ENCODE results near the gene RABGEF1. TPM values are rescaled to one million over a fixed set of nuclear protein-coding genes. Genes with fewer than 3 reads are reported as not detected.
"Not testable (repeated sequence)": the region's sequence is repeated elsewhere in the genome, so short reads cannot be mapped to it uniquely, and the experiment has no call there.

The RABGEF1 gene
- total RNA-seq, 1 donor from 2014 or later = 36.5 TPM

GRCh38 chr7:66768865-66769832, 28.6 kb downstream of the RABGEF1 start:
- H3K27me3 Mint-ChIP-seq (ENCODE audit: insufficient read depth, low read depth) = peaks cover 2% of the 10 kb centered on the region
- H3K27ac Mint-ChIP-seq = no peak overlapping the region
- Histone ChIP-seq H3K27ac (no peak overlapping the region), H3K79me2 (ENCODE audit: low read depth) (peaks cover 64% of the 10 kb centered on the region), H3K27me3 (no peaks in the 10 kb centered on the region), H2AFZ (replicated peaks) (no peak overlapping the region), H3K9me3 (ENCODE audit: low read depth) (no peaks in the 10 kb centered on the region), H3K9ac (no peak overlapping the region), H3K36me3 (no peaks in the 10 kb centered on the region), H3K4me2 (no peak overlapping the region), H3K4me3 (no peak overlapping the region), H3K4me1 (peaks cover 5% of the 10 kb centered on the region), H4K20me1 (ENCODE audit: low read depth) (peaks cover 54% of the 10 kb centered on the region), H3F3A (ENCODE audit: low read depth) (peaks cover 12% of the 10 kb centered on the region)
- H3K36me3 Mint-ChIP-seq = peaks cover 7% of the 10 kb centered on the region
- TF ChIP-seq EZH2 (IDR thresholded peaks at IDR 0.05) (no peak), EZH2phosphoT487 (IDR thresholded peaks at IDR 0.05) (no peak), CTCF (IDR thresholded peaks at IDR 0.05) (no peak)
- H3K4me1 Mint-ChIP-seq = peaks cover 13% of the 10 kb centered on the region
- no peaks in the 10 kb centered on the region for H3K9me3 Mint-ChIP-seq
- no peak overlapping the region for H3K4me3 Mint-ChIP-seq
- no peak for DNase-seq (ENCODE audit: low spot score)

GRCh38 chr7:66769833-66770512, 29.4 kb downstream of the RABGEF1 start:
- H3K4me3 Mint-ChIP-seq = no peak overlapping the region
- Histone ChIP-seq H3K4me1 (peaks cover 5% of the 10 kb centered on the region), H3F3A (ENCODE audit: low read depth) (peaks cover 12% of the 10 kb centered on the region), H3K9ac (no peak overlapping the region), H3K9me3 (ENCODE audit: low read depth) (no peaks in the 10 kb centered on the region), H3K36me3 (no peaks in the 10 kb centered on the region), H3K27me3 (no peaks in the 10 kb centered on the region), H3K4me2 (no peak overlapping the region), H3K79me2 (ENCODE audit: low read depth) (peaks cover 58% of the 10 kb centered on the region), H4K20me1 (ENCODE audit: low read depth) (peaks cover 51% of the 10 kb centered on the region), H3K27ac (no peak overlapping the region), H2AFZ (replicated peaks) (no peak overlapping the region), H3K4me3 (no peak overlapping the region)
- H3K27me3 Mint-ChIP-seq (ENCODE audit: insufficient read depth, low read depth) = peaks cover 2% of the 10 kb centered on the region
- H3K4me1 Mint-ChIP-seq = peaks cover 13% of the 10 kb centered on the region
- H3K9me3 Mint-ChIP-seq = no peaks in the 10 kb centered on the region
- no peak for DNase-seq (ENCODE audit: low spot score)
- TF ChIP-seq CTCF (IDR thresholded peaks at IDR 0.05) (no peak), EZH2 (IDR thresholded peaks at IDR 0.05) (no peak), EZH2phosphoT487 (IDR thresholded peaks at IDR 0.05) (no peak)
- H3K27ac Mint-ChIP-seq = no peak overlapping the region
- H3K36me3 Mint-ChIP-seq = peaks cover 10% of the 10 kb centered on the region

- no peak overlapping the region for H3K4me3 ChIP-seq
- Mint-ChIP-seq H3K27ac (no peak overlapping the region), H3K4me1 (peaks cover 10% of the 10 kb centered on the region), H3K27me3 (ENCODE audit: insufficient read depth, low read depth) (peaks cover 2% of the 10 kb centered on the region), H3K36me3 (peaks cover 23% of the 10 kb centered on the region), H3K4me3 (no peak overlapping the region), H3K9me3 (no peaks in the 10 kb centered on the region)
- no peak overlapping the region for H2AFZ ChIP-seq (replicated peaks)
- DNase-seq (ENCODE audit: low spot score) = peak; percentile 69
- TF ChIP-seq EZH2 (IDR thresholded peaks at IDR 0.05) (no peak), EZH2phosphoT487 (IDR thresholded peaks at IDR 0.05) (no peak), CTCF (IDR thresholded peaks at IDR 0.05) (no peak)
- H3K4me1 ChIP-seq = peaks cover 5% of the 10 kb centered on the region
- peaks cover 12% of the 10 kb centered on the region for H3F3A ChIP-seq (ENCODE audit: low read depth)
- H3K36me3 ChIP-seq = no peaks in the 10 kb centered on the region
- H3K9me3 ChIP-seq (ENCODE audit: low read depth) = no peaks in the 10 kb centered on the region
- peaks cover 38% of the 10 kb centered on the region for H4K20me1 ChIP-seq (ENCODE audit: low read depth)
- H3K27ac ChIP-seq = no peak overlapping the region
- no peak overlapping the region for H3K4me2 ChIP-seq
- H3K27me3 ChIP-seq = no peaks in the 10 kb centered on the region
- no peak overlapping the region for H3K9ac ChIP-seq
- H3K79me2 ChIP-seq (ENCODE audit: low read depth) = peaks cover 46% of the 10 kb centered on the region
These were observed 31.3 kb downstream of the RABGEF1 start for GRCh38 chr7:66771795-66772194.

DNA sequence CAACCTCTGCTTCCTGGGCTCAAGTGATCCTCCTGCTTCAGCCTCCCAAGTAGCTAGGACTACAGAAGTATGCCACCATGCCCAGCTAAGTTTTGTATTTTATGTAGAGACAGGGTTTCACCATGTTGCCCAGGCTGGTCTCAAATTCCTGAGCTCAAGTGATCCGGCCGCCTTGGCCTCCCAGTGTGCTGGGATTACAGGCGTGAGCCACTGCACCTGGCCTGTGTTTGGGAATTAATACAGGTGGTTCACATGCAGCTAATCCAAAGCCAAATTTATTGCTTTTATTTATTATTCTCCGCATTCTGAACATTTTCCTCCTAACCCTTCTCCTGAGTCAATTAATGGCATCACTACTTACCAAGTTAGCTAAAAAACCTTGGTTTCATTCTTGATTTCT, 33.2 kb downstream of the RABGEF1 start:
- Histone ChIP-seq H3F3A (ENCODE audit: low read depth) (peaks cover 12% of the 10 kb centered on the region), H4K20me1 (ENCODE audit: low read depth) (peaks cover 28% of the 10 kb centered on the region), H3K79me2 (ENCODE audit: low read depth) (peaks cover 37% of the 10 kb centered on the region)
- not testable (repeated sequence) for H3K4me1 Mint-ChIP-seq; H3K9me3 ChIP-seq (ENCODE audit: low read depth); H3K4me3 ChIP-seq; H3K4me1 ChIP-seq; H3K27ac ChIP-seq; H3K36me3 ChIP-seq; H3K4me2 ChIP-seq; H2AFZ ChIP-seq (replicated peaks); DNase-seq (ENCODE audit: low spot score); H3K27ac Mint-ChIP-seq; H3K9me3 Mint-ChIP-seq; H3K4me3 Mint-ChIP-seq; H3K9ac ChIP-seq; H3K27me3 ChIP-seq; H3K27me3 Mint-ChIP-seq (ENCODE audit: insufficient read depth, low read depth)
- H3K36me3 Mint-ChIP-seq = peaks cover 27% of the 10 kb centered on the region

- peaks cover 13% of the 10 kb centered on the region for H3K79me2 ChIP-seq (ENCODE audit: low read depth)
- not testable (repeated sequence) for H3F3A ChIP-seq (ENCODE audit: low read depth); H3K27me3 Mint-ChIP-seq (ENCODE audit: insufficient read depth, low read depth); H2AFZ ChIP-seq (replicated peaks); H3K9me3 ChIP-seq (ENCODE audit: low read depth); H3K27ac Mint-ChIP-seq; H3K4me3 Mint-ChIP-seq; DNase-seq (ENCODE audit: low spot score); H3K9me3 Mint-ChIP-seq; H3K4me2 ChIP-seq; H3K4me1 Mint-ChIP-seq; H3K27ac ChIP-seq; H3K4me1 ChIP-seq; H3K36me3 ChIP-seq; H3K9ac ChIP-seq; H3K27me3 ChIP-seq; H3K4me3 ChIP-seq
- H4K20me1 ChIP-seq (ENCODE audit: low read depth) = peaks cover 11% of the 10 kb centered on the region
- H3K36me3 Mint-ChIP-seq = peaks cover 31% of the 10 kb centered on the region
These were observed 35.9 kb downstream of the RABGEF1 start for GRCh38 chr7:66776383-66776782.

All from neural progenitor cell (in vitro differentiated cells).